Muscle layer of duodenum (tissue), 2 donors: Measurements from ENCODE around the gene MINDY3.

Experiments used
- H3K27ac ChIP-seq: one replicate; pipeline ENCODE4 v1.7.0; 2013; ENCODE audit warnings: mild to moderate bottlenecking, low read length
- H3K27me3 ChIP-seq: one replicate; pipeline ENCODE4 v1.7.0; 2013; ENCODE audit warnings: low read depth, mild to moderate bottlenecking, control low read depth, low read length
- H3K36me3 ChIP-seq, 2 donors: one replicate each; pipeline ENCODE4 v1.7.0; 2013; ENCODE audit warnings: low read length in 2 of 2, control low read depth in 1 of 2, mild to moderate bottlenecking in 1 of 2; ENCODE audit not compliant: insufficient read depth in 2 of 2, control insufficient read depth in 1 of 2
- H3K4me1 ChIP-seq, 2 donors: one replicate each; pipeline ENCODE4 v1.7.0; 2013; ENCODE audit warnings: low read length in 2 of 2, mild to moderate bottlenecking in 2 of 2, control low read depth in 1 of 2, moderate library complexity in 1 of 2; ENCODE audit not compliant: insufficient read depth in 2 of 2, control insufficient read depth in 1 of 2
- H3K4me3 ChIP-seq, 2 donors: one replicate each; pipeline ENCODE4 v1.7.0; 2013; ENCODE audit warnings: low read length in 2 of 2, low read depth in 1 of 2, mild to moderate bottlenecking in 1 of 2
- H3K9me3 ChIP-seq, 2 donors: one replicate each; pipeline ENCODE4 v1.7.0; 2013; ENCODE audit warnings: low read length in 2 of 2, control low read depth in 1 of 2, mild to moderate bottlenecking in 1 of 2; ENCODE audit not compliant: control insufficient read depth in 1 of 2
- donor health status: healthy.

Gene MINDY3

DNA sequence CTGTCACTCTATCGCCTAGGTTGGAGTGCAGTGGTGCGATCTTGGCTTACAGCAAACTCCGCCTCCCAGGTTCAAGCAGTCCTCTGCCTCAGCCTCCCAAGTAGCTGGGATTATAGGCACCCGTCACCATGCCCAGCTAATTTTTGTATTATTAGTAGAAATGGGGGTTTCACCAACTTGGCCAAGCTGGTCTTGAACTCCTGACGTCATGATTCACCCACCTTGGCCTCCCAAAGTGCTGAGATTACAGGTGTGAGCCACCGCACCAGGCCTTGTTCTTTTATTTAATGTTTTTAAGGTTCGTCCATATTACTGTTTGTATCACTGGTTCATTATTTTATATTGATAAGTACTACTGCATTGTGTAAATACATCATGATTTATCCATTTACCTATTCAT lies 130.4 kb downstream of the MINDY3 start:
- Histone ChIP-seq H3K27me3 (no peaks in the 10 kb centered on the region), H3K4me1 (no peaks in the 10 kb centered on the region), H3K27ac (no peak overlapping the region), H3K36me3 (no peaks in the 10 kb centered on the region), H3K4me3 (no peak overlapping the region), H3K9me3 (no peaks in the 10 kb centered on the region)
